ENCODE measurements around the gene CUL2.

- TF ChIP-seq CTCF (IDR thresholded peaks at IDR 0.05; ENCODE audit: insufficient read depth, low read length, poor library complexity, severe bottlenecking) (no peak), EZH2phosphoT487 (conservative IDR thresholded peaks at IDR 0.05; ENCODE audit: low read length) (no peak)
Observed at GRCh38 chr10:34996843-34997242, 93.3 kb downstream of the CUL2 start.
